Uterus (tissue), 2 donors: Measurements from ENCODE around the gene CCL11.

Source experiments
- POLR2A ChIP-seq, 2 donors: fragments of 450-650 bp; IDR thresholded peaks; one replicate each; pipeline ENCODE4 v1.6.1; 2016; ENCODE audit warnings: antibody characterized with exemption in 2 of 2, mild to moderate bottlenecking in 1 of 2, moderate library complexity in 1 of 2
- TF ChIP-seq, protein P1 (sequence below), 4 experiments: fragments of 200-600 bp in 2 of 4; fragments of 450-650 bp in 2 of 4; sonication (generic) in 2 of 4; IDR thresholded peaks; one replicate each; pipeline ENCODE4 v1.5.1; 2016 to 2019; ENCODE audit warnings: antibody characterized with exemption in 4 of 4, mild to moderate bottlenecking in 2 of 4, moderate library complexity in 1 of 4

DNA sequence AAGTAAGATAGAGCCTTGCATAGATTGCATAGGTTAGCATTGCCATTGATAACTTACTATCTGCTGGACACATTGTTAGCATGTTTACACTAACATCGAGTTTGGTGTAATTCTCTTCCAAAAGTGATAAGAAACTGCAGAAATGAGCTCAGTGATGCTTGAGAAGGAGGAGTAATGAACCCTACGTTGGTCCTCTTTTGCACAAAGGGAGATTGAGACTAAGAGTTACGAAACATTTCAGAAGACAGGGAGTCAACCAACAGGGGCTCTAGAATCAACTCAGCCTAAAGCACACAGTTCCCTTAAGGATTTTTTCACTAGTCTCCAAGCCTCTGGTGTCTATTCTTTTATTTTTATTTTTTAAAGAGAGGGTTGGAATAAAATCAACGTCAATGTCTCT lies 8.7 kb upstream of the CCL11 start:
- TF ChIP-seq, protein P1, sequence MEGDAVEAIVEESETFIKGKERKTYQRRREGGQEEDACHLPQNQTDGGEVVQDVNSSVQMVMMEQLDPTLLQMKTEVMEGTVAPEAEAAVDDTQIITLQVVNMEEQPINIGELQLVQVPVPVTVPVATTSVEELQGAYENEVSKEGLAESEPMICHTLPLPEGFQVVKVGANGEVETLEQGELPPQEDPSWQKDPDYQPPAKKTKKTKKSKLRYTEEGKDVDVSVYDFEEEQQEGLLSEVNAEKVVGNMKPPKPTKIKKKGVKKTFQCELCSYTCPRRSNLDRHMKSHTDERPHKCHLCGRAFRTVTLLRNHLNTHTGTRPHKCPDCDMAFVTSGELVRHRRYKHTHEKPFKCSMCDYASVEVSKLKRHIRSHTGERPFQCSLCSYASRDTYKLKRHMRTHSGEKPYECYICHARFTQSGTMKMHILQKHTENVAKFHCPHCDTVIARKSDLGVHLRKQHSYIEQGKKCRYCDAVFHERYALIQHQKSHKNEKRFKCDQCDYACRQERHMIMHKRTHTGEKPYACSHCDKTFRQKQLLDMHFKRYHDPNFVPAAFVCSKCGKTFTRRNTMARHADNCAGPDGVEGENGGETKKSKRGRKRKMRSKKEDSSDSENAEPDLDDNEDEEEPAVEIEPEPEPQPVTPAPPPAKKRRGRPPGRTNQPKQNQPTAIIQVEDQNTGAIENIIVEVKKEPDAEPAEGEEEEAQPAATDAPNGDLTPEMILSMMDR (IDR thresholded peaks at IDR 0.05): no peak
- no peak for TF ChIP-seq POLR2A (IDR thresholded peaks at IDR 0.05)
